SK-N-DZ (cell line): ENCODE data around the gene MYO5A.
"Not testable (repeated sequence)": the region's sequence is repeated elsewhere in the genome, so short reads cannot be mapped to it uniquely, and the experiment has no call there.

Experiments
- DNase-seq: peaks from one replicate; pipeline ENCODE4 v3.0.0-alpha.2; 2015; ENCODE audit warnings: low spot score

Gene MYO5A

DNA sequence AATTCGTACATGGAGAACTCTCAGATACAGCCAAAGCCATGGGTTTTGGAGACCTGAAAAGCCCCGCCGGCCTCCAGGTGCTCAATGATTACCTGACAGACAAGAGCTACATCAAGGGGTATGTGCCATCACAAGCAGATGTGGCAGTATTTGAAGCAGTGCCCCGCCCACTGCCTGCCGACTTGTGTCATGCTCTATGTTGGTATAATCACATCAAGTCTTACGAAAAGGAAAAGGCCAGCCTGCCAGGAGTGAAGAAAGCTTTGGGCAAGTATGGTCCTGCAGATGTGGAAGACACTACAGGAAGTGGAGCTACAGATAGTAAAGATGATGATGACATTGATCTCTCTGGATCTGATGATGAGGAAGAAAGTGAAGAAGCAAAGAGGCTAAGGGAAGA lies 23.5 kb downstream of the MYO5A start:
- no peak for DNase-seq

DNA sequence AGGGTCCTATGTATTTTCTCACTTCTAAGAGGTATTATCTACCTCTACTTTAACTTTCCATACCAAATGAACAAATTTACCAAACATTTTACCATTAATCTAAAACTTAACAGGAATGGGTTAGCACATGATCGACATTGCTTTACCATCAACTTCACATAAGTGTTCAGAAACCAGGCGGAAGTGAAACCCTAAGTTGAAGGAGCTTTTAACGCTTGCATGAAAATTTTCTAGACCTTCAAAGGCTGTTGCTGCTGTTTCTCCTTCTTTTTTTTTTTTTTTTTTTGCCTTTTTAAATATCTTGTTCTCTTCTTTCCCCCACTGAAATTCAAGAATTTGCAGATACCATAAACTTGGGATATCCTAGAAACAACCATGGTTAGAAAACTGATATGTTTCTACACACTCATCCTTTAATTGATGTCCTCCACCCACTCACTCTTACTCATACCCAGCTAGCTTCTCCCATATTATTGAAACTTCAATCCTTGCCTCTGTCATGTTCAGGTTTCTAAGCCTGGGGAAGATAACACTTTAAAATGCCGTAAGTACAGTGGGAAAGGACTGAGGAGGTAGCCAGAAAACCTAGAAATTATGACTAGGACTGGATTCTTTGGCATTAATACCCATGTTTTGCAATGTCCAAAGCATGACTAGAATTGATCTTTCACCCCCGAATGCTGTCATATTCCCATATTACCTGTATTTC lies 24.7 kb downstream of the MYO5A start:
- DNase-seq: no peak

DNA sequence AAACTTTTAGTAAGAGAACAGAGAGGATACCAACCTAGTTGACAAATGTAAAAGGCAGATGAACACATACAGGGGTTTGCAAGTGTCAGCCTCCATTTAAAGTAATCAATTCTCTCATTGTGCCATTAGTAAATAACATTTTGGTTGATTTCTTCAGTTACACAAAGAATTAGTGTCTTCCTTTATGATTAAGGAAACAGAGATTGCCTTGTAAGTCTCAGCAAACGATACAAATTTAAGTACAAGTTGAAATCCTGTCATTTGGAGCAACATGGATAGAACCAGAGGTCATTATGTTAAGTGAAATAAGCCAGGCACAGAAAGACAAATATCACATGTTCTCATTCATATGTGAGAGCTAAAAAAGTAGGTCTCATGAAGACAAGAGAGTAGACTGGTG lies 26.1 kb downstream of the MYO5A start:
- DNase-seq: no peak

DNA sequence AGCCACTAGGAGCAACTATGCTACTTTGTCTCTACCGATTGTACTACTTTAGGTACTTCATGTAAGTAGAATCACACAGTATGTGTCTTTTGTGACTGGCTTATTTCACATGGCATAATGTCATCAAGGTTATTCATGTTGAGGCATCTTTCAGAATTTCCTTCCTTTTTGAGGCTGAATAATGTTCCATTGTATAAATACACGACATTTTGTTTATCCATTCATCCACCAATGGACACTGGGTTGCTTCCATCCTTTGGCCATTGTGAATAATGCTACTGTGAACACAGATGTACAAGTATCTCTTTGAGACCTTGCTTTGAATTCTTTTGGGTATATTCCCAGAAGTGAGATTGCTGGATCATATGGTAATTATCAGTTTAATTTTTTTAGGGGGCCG lies 29.2 kb downstream of the MYO5A start:
- no peak for DNase-seq

DNA sequence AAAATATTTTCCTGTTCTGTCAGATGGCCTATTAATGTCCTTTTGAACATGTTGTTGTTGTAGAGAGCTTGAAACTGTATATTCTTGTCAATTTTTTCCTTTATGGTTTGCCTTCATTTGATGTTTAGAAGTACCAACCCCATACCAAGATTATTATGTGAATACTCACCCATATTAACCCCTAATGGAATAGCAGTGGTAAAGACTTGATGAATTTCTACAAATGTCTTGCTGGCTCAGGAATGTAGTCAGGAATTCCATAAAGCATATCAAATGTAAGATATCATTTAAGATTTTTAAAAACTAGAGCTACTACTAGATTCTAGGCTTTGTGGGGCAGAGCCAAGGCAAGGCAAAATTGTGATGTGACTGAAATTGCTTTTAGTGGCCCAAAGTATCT lies 30.0 kb downstream of the MYO5A start:
- no peak for DNase-seq

DNA sequence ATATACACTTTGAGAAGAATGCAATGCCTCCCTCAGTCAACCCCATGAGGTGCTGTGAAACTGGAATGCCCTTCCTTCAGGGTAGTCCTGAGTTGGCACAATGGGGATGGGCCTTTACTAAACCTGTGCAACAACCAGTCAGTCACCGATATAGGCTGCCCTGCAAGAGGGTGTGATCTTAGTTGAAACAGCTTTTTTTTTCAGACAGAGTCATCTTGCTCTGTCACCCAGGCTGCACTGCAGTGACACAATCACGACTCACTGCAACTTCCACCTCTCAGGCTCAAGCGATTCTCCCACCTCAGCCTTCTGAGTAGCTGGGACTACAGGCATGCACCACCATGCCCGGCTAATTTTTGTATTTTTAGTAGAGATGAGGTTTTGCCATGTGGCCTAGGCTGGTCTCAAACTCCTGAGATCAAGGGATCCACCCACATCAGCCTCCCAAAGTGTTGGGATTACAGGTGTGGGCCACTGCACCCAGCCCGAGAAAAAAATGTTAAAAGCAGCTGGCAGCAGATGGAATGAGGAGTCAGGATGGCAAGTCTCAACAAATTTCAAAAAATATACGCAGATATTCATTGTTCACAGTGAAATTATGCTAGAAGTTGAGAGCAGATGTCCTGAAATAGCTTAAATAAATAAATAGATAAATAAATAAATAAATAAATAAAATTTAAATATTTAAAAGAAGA lies 31.8 kb downstream of the MYO5A start:
- no peak for DNase-seq

DNA sequence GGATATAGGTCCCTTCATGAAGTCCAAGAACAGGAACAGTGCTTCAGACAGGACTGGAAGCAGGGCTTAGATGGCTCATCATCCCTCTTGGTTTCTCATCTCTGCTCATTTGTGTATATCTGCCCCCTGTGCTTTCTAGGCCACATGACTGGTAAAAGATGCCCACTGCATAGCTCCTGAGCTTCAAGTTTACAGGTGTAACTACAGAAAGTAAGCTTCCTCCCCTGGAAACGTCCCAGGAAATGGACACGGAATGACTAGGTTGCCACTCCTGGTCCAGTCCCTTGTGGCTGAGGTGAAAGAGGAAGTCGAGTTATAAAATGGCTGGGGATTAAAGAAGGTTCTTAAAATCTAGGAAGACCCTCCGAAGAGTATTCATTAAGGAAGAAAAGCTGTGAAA lies 32.5 kb downstream of the MYO5A start:
- DNase-seq: no peak

DNA sequence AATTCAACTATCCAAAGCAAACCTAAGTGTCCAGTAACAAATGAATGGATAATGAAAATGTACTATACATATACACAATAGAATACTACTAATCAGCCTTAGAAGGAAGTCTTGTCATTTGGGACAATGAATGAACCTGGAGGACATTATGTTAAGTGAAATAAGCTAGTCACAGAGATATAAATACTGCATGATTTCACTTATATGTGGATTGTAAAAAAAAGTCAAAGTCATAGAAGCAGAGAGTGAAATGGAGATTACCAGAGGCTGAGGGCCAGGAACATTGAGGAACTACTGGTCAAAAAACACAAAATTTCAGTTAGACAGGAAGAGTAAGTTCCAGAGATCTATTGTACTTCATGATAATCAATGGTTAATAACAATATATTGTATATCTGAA lies 33.6 kb downstream of the MYO5A start:
- no peak for DNase-seq

DNA sequence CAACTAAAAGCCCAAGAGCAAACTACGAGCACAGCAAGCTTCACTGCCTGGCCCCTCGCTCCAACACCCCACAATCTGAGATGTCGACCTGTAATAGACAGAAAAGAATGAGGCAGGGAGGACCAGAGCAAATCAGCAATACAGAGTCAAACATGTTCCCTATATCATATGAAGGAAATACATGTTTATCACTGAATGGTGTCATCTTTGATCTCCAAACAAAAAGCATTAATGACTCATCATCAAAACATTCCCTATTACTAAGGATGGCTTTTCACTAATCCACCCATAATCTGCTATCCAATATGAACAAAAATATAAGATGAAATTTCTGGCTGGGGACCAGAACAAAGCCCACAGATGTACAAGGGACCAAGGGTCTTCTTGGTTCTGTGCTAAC lies 34.7 kb downstream of the MYO5A start:
- no peak for DNase-seq

DNA sequence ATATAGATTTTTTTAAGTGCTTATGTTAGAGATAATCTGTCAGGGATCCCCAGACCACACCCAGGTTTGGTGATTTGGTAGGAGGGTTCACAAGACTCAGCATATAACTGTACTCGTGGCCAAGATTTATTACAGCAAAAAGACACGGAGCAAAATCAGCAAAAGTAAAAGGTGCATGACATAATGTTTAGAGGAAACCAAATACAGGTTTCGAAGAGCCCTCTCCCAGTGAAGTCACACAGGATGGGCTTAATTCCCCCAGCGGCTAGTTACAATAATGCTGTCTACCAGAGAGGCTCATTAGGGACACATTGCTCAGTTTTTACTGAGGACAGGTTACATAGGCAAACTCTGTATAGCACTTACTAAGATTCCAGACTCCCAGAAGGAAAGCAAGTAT lies 36.5 kb downstream of the MYO5A start:
- no peak for DNase-seq

DNA sequence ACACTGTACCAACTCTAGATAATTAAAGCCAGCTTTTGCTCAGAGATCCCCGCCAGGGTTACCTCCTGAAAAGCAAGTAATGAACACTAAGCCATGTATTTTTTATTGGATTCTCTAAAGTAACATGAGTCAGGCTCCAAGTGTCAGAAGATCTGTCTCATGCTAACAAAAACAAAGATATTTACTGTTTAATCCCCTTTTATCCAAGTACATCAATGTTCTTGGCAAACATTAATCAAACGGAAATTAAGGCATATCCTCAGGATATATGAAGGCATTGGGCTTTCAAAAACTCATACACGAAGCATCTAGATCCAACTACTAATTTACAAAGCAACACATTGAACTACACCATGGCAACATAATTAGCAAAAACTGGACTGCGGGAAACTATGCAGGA lies 37.2 kb downstream of the MYO5A start:
- DNase-seq: no peak

DNA sequence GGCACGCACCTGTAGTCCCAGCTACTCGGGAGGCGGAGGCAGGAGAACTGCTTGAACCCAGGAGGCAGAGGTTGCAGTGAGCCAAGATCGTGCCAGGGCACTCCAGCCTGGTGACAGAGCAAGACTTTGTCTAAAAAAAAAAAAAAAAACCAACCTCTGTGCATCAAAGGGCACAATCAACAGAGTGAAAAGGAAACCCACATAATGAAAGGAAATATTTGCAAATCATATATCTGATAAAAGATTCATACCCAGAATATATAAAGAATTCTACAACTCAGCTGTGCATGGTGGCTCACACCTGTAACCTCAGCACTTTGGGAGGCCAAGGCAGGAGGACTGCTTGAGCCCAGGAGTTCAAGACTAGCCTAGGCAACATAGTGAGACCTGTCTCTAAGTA lies 39.2 kb downstream of the MYO5A start:
- not testable (repeated sequence) for DNase-seq

DNA sequence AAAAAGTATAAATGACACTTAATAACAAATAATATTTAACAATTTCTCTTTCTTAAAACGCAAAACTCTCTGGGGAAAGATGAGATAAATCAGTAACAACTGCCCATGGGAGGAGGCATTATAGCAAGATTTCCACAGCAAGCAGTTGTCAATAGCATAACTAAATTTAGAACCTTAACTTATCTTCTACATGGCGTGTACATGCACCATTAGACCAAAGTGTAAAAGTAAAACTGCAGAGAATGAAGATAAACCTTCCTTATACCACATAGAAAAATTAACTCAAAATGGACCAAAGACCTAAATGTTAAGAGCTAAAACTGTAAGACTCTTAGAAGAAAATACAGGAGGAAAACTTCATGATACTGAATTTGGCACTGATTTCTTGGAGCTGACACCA lies 39.9 kb downstream of the MYO5A start:
- DNase-seq: no peak

DNA sequence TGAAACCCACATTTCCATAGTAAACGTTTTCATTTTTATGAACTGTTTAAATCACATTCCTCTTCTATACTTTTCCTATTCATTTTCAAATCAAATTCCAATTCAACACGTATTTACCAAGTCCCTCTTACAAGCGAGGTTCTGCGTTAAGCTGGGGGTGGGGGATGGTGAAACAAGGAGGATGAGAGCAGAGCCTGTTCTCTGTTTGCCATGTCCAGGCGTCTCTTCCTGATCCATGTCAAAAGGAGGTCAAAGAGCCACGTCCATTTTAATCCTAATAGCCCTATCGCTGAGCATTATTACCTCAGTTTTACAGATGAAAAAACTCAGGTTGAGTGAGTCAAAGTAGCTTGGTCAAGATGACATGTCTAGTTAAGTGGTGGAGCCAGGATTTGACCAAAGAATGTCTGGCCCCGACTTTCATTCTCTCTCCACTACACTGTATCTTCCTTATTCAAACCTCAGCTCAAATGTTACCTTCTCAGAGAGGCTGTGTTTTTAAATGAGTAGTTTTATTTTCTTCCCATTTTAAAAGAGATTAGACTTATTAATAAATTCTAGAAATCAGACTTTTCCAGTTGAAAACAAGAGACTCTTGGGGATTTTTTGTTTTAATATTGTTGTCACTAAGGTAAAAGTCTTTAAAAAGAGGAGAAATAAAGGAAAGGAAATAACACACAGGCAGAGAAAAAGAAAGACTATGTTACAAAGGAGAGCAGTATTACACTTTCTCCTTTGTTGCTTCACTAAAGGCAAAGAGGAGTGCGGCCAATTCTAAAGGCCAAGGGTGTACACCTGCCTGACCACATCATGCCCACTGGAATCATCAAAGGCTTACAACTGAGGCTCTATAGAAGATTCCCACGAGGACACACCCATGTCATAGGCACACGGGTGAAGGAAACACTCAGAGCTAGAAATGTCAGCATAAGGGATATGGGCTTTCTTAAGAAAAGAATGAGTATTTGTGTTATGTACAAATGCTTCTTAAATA lies 42.4 kb downstream of the MYO5A start:
- DNase-seq: no peak

DNA sequence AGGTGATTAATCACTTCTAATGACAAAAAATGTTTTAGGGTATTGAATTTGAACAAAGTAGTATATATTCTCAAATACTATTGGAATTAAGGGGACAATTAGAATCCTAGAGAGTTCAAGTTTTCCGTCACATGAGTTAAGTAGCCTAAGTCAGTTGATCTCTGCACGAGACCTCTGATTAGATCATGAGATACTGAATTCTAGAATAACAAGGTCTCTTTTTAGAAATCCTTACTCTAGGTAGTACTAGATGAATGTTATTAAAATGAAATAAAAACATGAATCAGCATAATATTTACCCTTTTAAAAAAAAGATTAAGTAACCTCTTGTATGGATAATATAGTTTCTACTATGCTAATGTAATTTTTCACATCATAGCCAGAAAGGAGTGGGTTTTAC lies 43.4 kb downstream of the MYO5A start:
- DNase-seq: no peak

DNA sequence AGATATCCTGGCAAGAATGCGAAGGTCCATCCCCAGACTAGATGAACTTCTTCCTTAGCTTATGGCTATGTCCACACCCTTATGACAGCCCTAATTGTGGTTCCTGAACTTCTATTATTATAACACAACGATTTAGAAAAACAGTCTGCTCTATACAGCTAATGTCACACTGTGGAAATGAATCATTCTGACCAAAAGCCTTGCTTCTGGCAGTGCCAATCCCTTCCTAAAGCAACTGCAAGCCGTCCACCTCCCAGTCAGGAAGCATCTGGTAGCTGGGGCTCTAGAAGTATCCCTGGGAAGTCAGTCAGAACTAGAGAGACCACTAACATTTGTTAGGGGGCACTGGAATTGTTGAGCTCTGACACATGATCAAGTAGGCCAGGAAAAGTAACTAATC lies 45.0 kb downstream of the MYO5A start:
- no peak for DNase-seq

DNA sequence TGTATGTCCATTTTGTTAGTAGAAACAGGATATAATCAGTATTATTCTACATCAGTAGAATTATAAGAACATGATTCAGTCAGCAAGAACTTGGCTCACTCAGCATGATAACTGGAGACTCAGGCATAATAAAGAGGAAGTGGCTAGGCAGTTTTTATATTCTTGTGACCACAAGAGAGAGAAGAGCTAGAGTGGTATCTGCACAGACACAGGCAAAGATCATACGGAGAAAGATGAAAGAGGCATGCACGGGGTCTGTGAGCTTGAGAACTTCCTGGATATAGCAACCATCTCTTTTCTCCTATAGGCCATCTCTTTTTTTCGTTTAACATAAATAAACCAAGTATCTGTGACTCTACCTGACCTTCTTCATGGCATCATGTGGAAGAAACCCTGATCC lies 46.8 kb downstream of the MYO5A start:
- no peak for DNase-seq

DNA sequence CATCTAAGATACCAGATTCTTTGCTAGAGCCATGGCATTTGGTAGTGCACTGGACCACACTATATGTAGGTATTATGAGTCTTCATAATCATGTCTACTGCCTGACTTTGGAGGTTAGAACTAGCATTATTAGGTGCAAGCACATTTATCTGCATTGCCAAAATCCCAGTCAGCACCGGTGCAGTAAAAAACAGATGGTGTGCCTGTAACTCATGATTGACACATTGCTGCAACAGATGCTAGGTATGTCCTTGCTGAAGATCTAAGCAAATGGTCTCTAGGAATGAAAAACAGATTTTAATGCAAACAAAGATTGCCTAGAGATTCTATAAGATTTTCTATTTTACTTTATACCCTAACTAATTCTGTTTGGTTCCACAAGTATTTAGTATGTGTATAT lies 47.7 kb downstream of the MYO5A start:
- DNase-seq: no peak

DNA sequence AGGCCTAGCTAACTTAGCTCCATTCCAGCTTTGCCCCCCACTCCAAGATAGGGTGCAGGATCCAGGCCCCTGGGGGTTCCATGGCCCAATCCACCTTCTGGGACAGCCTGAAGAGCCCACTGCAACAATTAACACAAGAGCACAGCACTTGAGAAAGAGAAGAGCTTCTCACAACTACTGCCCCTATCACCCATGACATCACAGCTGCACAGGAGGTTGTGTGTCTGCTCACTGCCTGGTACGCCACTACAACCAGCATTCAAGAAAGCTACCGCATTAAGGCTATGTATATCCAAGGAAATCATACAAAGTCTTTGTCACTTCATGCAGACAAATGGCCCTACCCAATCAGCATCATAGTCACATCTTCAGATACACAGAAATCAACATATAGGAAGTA lies 62.0 kb downstream of the MYO5A start:
- no peak for DNase-seq

DNA sequence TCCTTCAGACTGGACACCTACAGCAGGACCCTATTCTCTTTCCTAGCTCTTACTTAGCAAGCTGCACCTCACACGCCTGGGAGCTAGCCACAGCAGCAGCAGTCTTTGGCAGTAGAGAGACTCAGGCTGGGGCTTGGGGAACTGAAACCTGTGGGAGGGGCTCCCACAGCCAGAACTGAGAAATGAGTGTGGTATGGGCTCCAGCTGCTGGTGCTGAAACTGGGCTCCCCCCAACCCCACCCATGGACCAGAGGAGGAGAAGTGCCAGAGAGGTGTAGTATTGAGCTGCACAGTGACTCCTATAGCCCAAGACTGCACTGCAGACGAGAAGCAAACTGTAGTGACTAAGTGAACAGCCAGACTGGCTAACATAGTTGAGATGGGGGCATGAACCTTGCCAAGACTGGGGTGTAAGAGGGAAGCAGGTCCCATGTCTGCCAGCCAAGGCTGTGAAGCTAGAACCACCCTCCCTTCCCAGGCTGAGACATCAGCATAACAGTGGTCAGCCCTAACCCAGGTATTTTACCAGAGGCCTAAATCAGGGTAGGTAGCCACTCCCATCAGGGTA lies 62.5 kb downstream of the MYO5A start:
- DNase-seq: no peak

DNA sequence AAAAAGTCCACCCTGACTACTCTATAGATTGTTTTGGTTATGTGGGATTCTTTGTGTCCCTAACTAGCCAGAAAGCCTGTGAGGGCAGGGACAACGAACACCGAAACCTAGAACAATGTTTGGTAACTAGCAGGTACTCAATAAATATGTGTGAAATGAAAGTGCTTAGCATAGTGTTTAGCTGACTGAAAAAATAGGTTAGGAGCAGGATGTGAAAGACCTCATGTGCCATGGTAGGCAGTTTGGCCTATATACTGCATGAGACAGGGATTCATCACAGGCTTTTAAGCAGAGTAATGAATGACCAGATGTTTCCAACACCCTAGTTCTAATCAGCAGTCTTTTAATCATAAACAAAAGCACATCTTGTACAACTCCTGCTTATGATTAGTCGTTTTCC lies 64.2 kb downstream of the MYO5A start:
- DNase-seq: no peak

DNA sequence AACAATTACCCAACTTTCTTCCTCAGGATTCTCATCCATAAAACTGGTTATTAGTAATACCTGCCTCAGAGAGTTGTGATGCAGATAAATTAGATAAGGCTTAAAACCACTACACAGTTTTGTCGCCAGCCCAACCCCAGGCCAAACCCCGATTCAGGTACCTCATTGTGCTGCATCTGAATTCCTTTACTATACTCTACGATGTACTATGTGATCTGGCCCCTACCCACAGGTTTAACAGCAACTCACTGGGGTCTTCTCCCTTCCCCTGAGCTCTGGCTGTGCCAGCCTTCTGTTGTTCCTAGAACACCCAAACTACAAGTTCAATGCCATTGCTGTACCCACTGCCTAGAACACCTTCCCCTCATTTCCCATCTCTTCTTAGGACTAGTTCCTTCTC lies 64.6 kb downstream of the MYO5A start:
- DNase-seq: no peak
